ENCODE measurements around the gene COA8.

The COA8 gene

GRCh38 chr14:103529383-103530365 is 33.1 kb upstream of the COA8 start:
- peak overlapping the region; percentile 66 to 80 for H3K27ac ChIP-seq (ENCODE audit: insufficient read depth in 1 of 2, low read depth in 1 of 2, low read length in 2 of 2, poor library complexity in 1 of 2, severe bottlenecking in 2 of 2)
- H3K9me3 ChIP-seq (ENCODE audit: control extremely low read depth in 1 of 5, control insufficient read depth in 4 of 5, insufficient read depth in 2 of 5, low read depth in 1 of 5, low read length in 4 of 5), result no peaks in the 10 kb centered on the region
- no peak for DNase-seq
- H3K36me3 ChIP-seq (ENCODE audit: control insufficient read depth in 4 of 4, insufficient read depth in 4 of 4, low read length in 3 of 4), result peaks cover 0 to 43% (median 11%) of the 10 kb centered on the region in 4 experiments
- peak overlapping the region; percentile 58 to 95 (median 84) for H3K4me3 ChIP-seq (ENCODE audit: control insufficient read depth in 1 of 7, extremely low read depth in 1 of 7, insufficient read depth in 4 of 7, low read depth in 2 of 7, low read length in 6 of 7)
- WGBS (ENCODE audit: insufficient coverage), result 66% methylated on average over 36 of the region's 42 CpGs
- H3K27me3 ChIP-seq (replicated peaks in 2 of 5; ENCODE audit: control insufficient read depth in 4 of 5, insufficient read depth in 5 of 5, low read length in 4 of 5), result no peaks in the 10 kb centered on the region
- POLR2A ChIA-PET, result interaction anchor here (0.5 to 1.1 kb wide), 3 partner anchors 8 to 956 kb away, joined by 3 to 4 read pairs (median 3); no protein-coding TSS in a partner anchor
- CTCF ChIA-PET, result interaction anchor here (0.8 to 5.4 kb wide), 4 partner anchors 10 to 35 kb away, joined by 3 to 46 read pairs (median 3); no protein-coding TSS in a partner anchor
- H3K4me1 ChIP-seq (ENCODE audit: control extremely low read depth in 1 of 4, control insufficient read depth in 4 of 4, insufficient read depth in 4 of 4, low read length in 3 of 4), result peaks cover 0 to 43% (median 30%) of the 10 kb centered on the region in 4 experiments

GRCh38 chr14:103530390-103530789 is 32.4 kb upstream of the COA8 start:
- WGBS (ENCODE audit: insufficient coverage), result 93% methylated on average over 7 of the region's 7 CpGs
- peaks cover 0 to 42% (median 30%) of the 10 kb centered on the region in 4 experiments for H3K4me1 ChIP-seq (ENCODE audit: control extremely low read depth in 1 of 4, control insufficient read depth in 4 of 4, insufficient read depth in 4 of 4, low read length in 3 of 4)
- H3K36me3 ChIP-seq (ENCODE audit: control insufficient read depth in 4 of 4, insufficient read depth in 4 of 4, low read length in 3 of 4), result peaks cover 0 to 46% (median 14%) of the 10 kb centered on the region in 4 experiments
- DNase-seq, result peak in 2 of 3 donors; percentile 35 to 40
- H3K4me3 ChIP-seq (ENCODE audit: control insufficient read depth in 1 of 7, extremely low read depth in 1 of 7, insufficient read depth in 4 of 7, low read depth in 2 of 7, low read length in 6 of 7), result peak overlapping the region in 4 of 7 experiments; percentile 83 to 88 (median 86)
- no peaks in the 10 kb centered on the region for H3K27me3 ChIP-seq (replicated peaks in 2 of 5; ENCODE audit: control insufficient read depth in 4 of 5, insufficient read depth in 5 of 5, low read length in 4 of 5)
- ChIA-PET POLR2A (interaction anchor here (0.5 to 1.1 kb wide), 2 partner anchors 9 to 596 kb away, joined by 3 to 4 read pairs; no protein-coding TSS in a partner anchor), CTCF (interaction anchor here (0.8 to 5.4 kb wide), 4 partner anchors 11 to 28 kb away, joined by 3 to 46 read pairs (median 3); no protein-coding TSS in a partner anchor)
- no peak overlapping the region for H3K27ac ChIP-seq (ENCODE audit: insufficient read depth in 1 of 2, low read depth in 1 of 2, low read length in 2 of 2, poor library complexity in 1 of 2, severe bottlenecking in 2 of 2)
- H3K9me3 ChIP-seq (ENCODE audit: control extremely low read depth in 1 of 5, control insufficient read depth in 4 of 5, insufficient read depth in 2 of 5, low read depth in 1 of 5, low read length in 4 of 5), result no peaks in the 10 kb centered on the region

GRCh38 chr14:103530831-103531230 is 31.9 kb upstream of the COA8 start:
- CTCF ChIA-PET, result interaction anchor here (0.8 to 5.4 kb wide), 7 partner anchors 11 to 28 kb away, joined by 3 to 46 read pairs (median 3); no protein-coding TSS in a partner anchor
- POLR2A ChIA-PET, result no interaction called here
- Histone ChIP-seq H3K36me3 (ENCODE audit: control insufficient read depth in 4 of 4, insufficient read depth in 4 of 4, low read length in 3 of 4) (peaks cover 0 to 49% (median 18%) of the 10 kb centered on the region in 4 experiments), H3K27ac (ENCODE audit: insufficient read depth in 1 of 2, low read depth in 1 of 2, low read length in 2 of 2, poor library complexity in 1 of 2, severe bottlenecking in 2 of 2) (no peak overlapping the region), H3K9me3 (ENCODE audit: control extremely low read depth in 1 of 5, control insufficient read depth in 4 of 5, insufficient read depth in 2 of 5, low read depth in 1 of 5, low read length in 4 of 5) (no peaks in the 10 kb centered on the region), H3K4me1 (ENCODE audit: control extremely low read depth in 1 of 4, control insufficient read depth in 4 of 4, insufficient read depth in 4 of 4, low read length in 3 of 4) (peaks cover 0 to 42% (median 30%) of the 10 kb centered on the region in 4 experiments), H3K4me3 (ENCODE audit: control insufficient read depth in 1 of 7, extremely low read depth in 1 of 7, insufficient read depth in 4 of 7, low read depth in 2 of 7, low read length in 6 of 7) (no peak overlapping the region), H3K27me3 (replicated peaks in 2 of 5; ENCODE audit: control insufficient read depth in 4 of 5, insufficient read depth in 5 of 5, low read length in 4 of 5) (no peaks in the 10 kb centered on the region)
- DNase-seq, result no peak
- 90% methylated on average over 11 of the region's 11 CpGs for WGBS (ENCODE audit: insufficient coverage)

GRCh38 chr14:103531421-103532215 is 31.1 kb upstream of the COA8 start:
- WGBS (ENCODE audit: insufficient coverage), result 96% methylated on average over 14 of the region's 15 CpGs
- Histone ChIP-seq H3K36me3 (ENCODE audit: control insufficient read depth in 4 of 4, insufficient read depth in 4 of 4, low read length in 3 of 4) (peaks cover 0 to 49% (median 20%) of the 10 kb centered on the region in 4 experiments), H3K27me3 (replicated peaks in 2 of 5; ENCODE audit: control insufficient read depth in 4 of 5, insufficient read depth in 5 of 5, low read length in 4 of 5) (no peaks in the 10 kb centered on the region), H3K4me3 (ENCODE audit: control insufficient read depth in 1 of 7, extremely low read depth in 1 of 7, insufficient read depth in 4 of 7, low read depth in 2 of 7, low read length in 6 of 7) (no peak overlapping the region), H3K4me1 (ENCODE audit: control extremely low read depth in 1 of 4, control insufficient read depth in 4 of 4, insufficient read depth in 4 of 4, low read length in 3 of 4) (peaks cover 0 to 35% (median 26%) of the 10 kb centered on the region in 4 experiments), H3K9me3 (ENCODE audit: control extremely low read depth in 1 of 5, control insufficient read depth in 4 of 5, insufficient read depth in 2 of 5, low read depth in 1 of 5, low read length in 4 of 5) (no peaks in the 10 kb centered on the region), H3K27ac (ENCODE audit: insufficient read depth in 1 of 2, low read depth in 1 of 2, low read length in 2 of 2, poor library complexity in 1 of 2, severe bottlenecking in 2 of 2) (no peak overlapping the region)
- ChIA-PET CTCF (interaction anchor here (1.1 to 5.4 kb wide), 5 partner anchors 12 to 26 kb away, joined by 3 to 46 read pairs (median 4); no protein-coding TSS in a partner anchor), POLR2A (no interaction called here)
- no peak for DNase-seq

- no peak overlapping the region for H3K4me3 ChIP-seq (ENCODE audit: control insufficient read depth in 1 of 7, extremely low read depth in 1 of 7, insufficient read depth in 4 of 7, low read depth in 2 of 7, low read length in 6 of 7)
- CTCF ChIA-PET, result interaction anchor here (0.5 to 5.4 kb wide), 6 partner anchors 11 to 28 kb away, joined by 3 to 46 read pairs (median 4); no protein-coding TSS in a partner anchor
- 97% methylated on average over 27 of the region's 32 CpGs for WGBS (ENCODE audit: insufficient coverage)
- no peaks in the 10 kb centered on the region for H3K9me3 ChIP-seq (ENCODE audit: control extremely low read depth in 1 of 5, control insufficient read depth in 4 of 5, insufficient read depth in 2 of 5, low read depth in 1 of 5, low read length in 4 of 5)
- H3K36me3 ChIP-seq (ENCODE audit: control insufficient read depth in 4 of 4, insufficient read depth in 4 of 4, low read length in 3 of 4), result peaks cover 0 to 49% (median 20%) of the 10 kb centered on the region in 4 experiments
- POLR2A ChIA-PET, result no interaction called here
- H3K4me1 ChIP-seq (ENCODE audit: control extremely low read depth in 1 of 4, control insufficient read depth in 4 of 4, insufficient read depth in 4 of 4, low read length in 3 of 4), result peaks cover 0 to 30% (median 24%) of the 10 kb centered on the region in 4 experiments
- H3K27ac ChIP-seq (ENCODE audit: insufficient read depth in 1 of 2, low read depth in 1 of 2, low read length in 2 of 2, poor library complexity in 1 of 2, severe bottlenecking in 2 of 2), result no peak overlapping the region
- DNase-seq, result no peak
- no peaks in the 10 kb centered on the region for H3K27me3 ChIP-seq (replicated peaks in 2 of 5; ENCODE audit: control insufficient read depth in 4 of 5, insufficient read depth in 5 of 5, low read length in 4 of 5)
Measured at GRCh38 chr14:103532216-103533136, 30.3 kb upstream of the COA8 start.

Measured in common myeloid progenitor, CD34-positive (primary cell).